Measurements from ENCODE around the gene TTLL3.
A peak's percentile ranks its signal among the peaks of the same experiment; 100 is the strongest.

Gene TTLL3

GRCh38 chr3:9810433-9810770, 340 bp downstream of the TTLL3 start:
- H3K9me3 ChIP-seq (ENCODE audit: control insufficient read depth, low read depth, low read length): no peaks in the 10 kb centered on the region
- H3K36me3 ChIP-seq (ENCODE audit: control insufficient read depth, low read depth, low read length): peaks cover 7% of the 10 kb centered on the region
- H3K27me3 ChIP-seq (ENCODE audit: control insufficient read depth, insufficient read depth, low read length): peaks cover 13% of the 10 kb centered on the region
- H3K27ac ChIP-seq (ENCODE audit: low read length): no peak overlapping the region
- H3K4me1 ChIP-seq (ENCODE audit: control insufficient read depth, low read depth, low read length): peaks cover 9% of the 10 kb centered on the region
- H3K4me3 ChIP-seq (ENCODE audit: low read length): peak overlapping the region; percentile 71
- H3K9ac ChIP-seq (ENCODE audit: low read length): peak overlapping the region; percentile 36

DNA sequence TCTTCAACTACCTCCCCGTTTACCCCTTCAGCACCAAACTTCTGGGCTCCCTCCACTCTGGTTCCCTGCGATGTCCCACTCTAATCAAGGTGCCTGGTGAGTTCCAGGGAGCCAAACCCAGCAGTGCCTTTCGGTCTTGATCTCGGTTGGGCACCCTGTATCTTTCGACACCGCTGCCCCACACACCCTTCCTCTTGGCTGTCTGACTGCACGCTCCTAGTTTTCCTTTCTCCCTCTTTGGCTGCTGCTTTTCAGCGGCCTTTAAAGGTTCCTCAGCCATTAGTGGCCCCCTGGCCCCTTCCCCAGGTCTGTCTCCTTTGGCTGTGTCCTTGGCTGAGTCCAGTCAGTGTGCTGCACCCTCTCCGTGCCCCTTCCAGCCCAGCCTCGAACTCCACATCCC, 784 bp downstream of the TTLL3 start:
- no peak overlapping the region for H3K27ac ChIP-seq (ENCODE audit: low read length)
- H3K27me3 ChIP-seq (ENCODE audit: control insufficient read depth, insufficient read depth, low read length): peaks cover 13% of the 10 kb centered on the region
- H3K9me3 ChIP-seq (ENCODE audit: control insufficient read depth, low read depth, low read length): no peaks in the 10 kb centered on the region
- H3K9ac ChIP-seq (ENCODE audit: low read length): no peak overlapping the region
- H3K36me3 ChIP-seq (ENCODE audit: control insufficient read depth, low read depth, low read length): peaks cover 2% of the 10 kb centered on the region
- peaks cover 9% of the 10 kb centered on the region for H3K4me1 ChIP-seq (ENCODE audit: control insufficient read depth, low read depth, low read length)
- peak overlapping the region; percentile 71 for H3K4me3 ChIP-seq (ENCODE audit: low read length)

DNA sequence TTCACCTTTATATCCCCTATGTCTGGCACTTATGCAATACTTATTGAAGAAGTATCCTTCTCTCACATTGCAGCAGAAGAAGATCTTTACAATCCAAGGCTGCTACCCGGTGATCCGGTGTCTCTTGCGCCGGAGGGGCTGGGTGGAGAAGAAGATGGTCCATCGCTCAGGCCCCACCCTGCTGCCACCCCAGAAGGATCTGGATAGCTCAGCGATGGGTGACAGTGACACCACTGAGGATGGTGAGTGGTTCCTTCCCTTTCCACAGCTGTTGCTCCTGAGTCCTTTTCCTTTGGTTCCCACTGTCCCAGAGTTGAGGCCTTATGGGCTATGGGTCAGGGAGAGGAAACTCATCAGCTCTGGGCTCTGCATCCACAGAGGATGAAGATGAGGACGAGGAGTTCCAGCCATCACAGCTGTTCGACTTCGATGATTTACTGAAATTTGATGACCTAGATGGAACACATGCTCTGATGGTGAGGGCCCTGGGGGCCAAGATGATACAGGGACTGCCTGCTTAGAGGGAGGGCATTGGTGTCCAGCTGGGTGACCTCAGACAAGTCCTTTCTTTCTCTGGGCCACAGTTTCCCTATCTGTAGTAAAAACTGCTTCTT, 2.9 kb downstream of the TTLL3 start:
- Histone ChIP-seq H3K36me3 (ENCODE audit: control insufficient read depth, low read depth, low read length) (no peaks in the 10 kb centered on the region), H3K9ac (ENCODE audit: low read length) (no peak overlapping the region)

GRCh38 chr3:9815986-9816385, 5.9 kb downstream of the TTLL3 start:
- H3K4me3 ChIP-seq (ENCODE audit: low read length): no peak overlapping the region
- H3K9me3 ChIP-seq (ENCODE audit: control insufficient read depth, low read depth, low read length): no peaks in the 10 kb centered on the region
- no peaks in the 10 kb centered on the region for H3K36me3 ChIP-seq (ENCODE audit: control insufficient read depth, low read depth, low read length)
- no peaks in the 10 kb centered on the region for H3K4me1 ChIP-seq (ENCODE audit: control insufficient read depth, low read depth, low read length)
- H3K9ac ChIP-seq (ENCODE audit: low read length): no peak overlapping the region
- peaks cover 7% of the 10 kb centered on the region for H3K27me3 ChIP-seq (ENCODE audit: control insufficient read depth, insufficient read depth, low read length)
- H3K27ac ChIP-seq (ENCODE audit: low read length): no peak overlapping the region

More for the DNA sequence above, 2.9 kb downstream of the TTLL3 start:
- Histone ChIP-seq H3K27ac (ENCODE audit: low read length) (no peak overlapping the region), H3K9me3 (ENCODE audit: control insufficient read depth, low read depth, low read length) (no peaks in the 10 kb centered on the region), H3K4me3 (ENCODE audit: low read length) (no peak overlapping the region), H3K4me1 (ENCODE audit: control insufficient read depth, low read depth, low read length) (peaks cover 9% of the 10 kb centered on the region), H3K27me3 (ENCODE audit: control insufficient read depth, insufficient read depth, low read length) (peaks cover 13% of the 10 kb centered on the region)

DNA sequence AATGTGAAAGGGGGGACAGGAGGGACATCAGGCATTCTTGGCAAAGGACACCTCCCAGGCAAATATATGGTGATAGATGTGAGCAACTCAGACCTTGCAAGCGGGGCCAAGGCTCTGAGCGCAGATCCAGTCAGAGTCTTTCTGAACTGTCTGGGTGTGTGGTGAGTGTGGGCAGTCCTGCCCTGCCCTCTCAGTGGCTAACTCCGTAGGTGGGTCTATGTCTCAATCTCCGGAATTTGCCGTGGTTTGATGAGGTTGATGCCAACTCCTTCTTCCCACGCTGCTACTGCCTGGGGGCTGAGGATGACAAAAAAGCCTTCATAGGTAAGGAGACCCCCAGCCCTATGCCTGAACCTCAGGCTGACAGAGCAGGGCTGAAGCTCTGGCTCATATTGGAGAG, 7.4 kb downstream of the TTLL3 start:
- no peak overlapping the region for H3K9ac ChIP-seq (ENCODE audit: low read length)
- no peaks in the 10 kb centered on the region for H3K27me3 ChIP-seq (ENCODE audit: control insufficient read depth, insufficient read depth, low read length)
- H3K4me1 ChIP-seq (ENCODE audit: control insufficient read depth, low read depth, low read length): no peaks in the 10 kb centered on the region
- H3K4me3 ChIP-seq (ENCODE audit: low read length): no peak overlapping the region
- H3K9me3 ChIP-seq (ENCODE audit: control insufficient read depth, low read depth, low read length): no peaks in the 10 kb centered on the region
- H3K27ac ChIP-seq (ENCODE audit: low read length): no peak overlapping the region
- no peaks in the 10 kb centered on the region for H3K36me3 ChIP-seq (ENCODE audit: control insufficient read depth, low read depth, low read length)

GRCh38 chr3:9818666-9819335, 8.7 kb downstream of the TTLL3 start:
- no peaks in the 10 kb centered on the region for H3K36me3 ChIP-seq (ENCODE audit: control insufficient read depth, low read depth, low read length)
- H3K9ac ChIP-seq (ENCODE audit: low read length): no peak overlapping the region
- H3K27ac ChIP-seq (ENCODE audit: low read length): no peak overlapping the region
- H3K4me1 ChIP-seq (ENCODE audit: control insufficient read depth, low read depth, low read length): no peaks in the 10 kb centered on the region
- no peaks in the 10 kb centered on the region for H3K27me3 ChIP-seq (ENCODE audit: control insufficient read depth, insufficient read depth, low read length)
- H3K9me3 ChIP-seq (ENCODE audit: control insufficient read depth, low read depth, low read length): no peaks in the 10 kb centered on the region
- H3K4me3 ChIP-seq (ENCODE audit: low read length): no peak overlapping the region

GRCh38 chr3:9820543-9820942, 10.5 kb downstream of the TTLL3 start:
- no peaks in the 10 kb centered on the region for H3K36me3 ChIP-seq (ENCODE audit: control insufficient read depth, low read depth, low read length)
- H3K4me1 ChIP-seq (ENCODE audit: control insufficient read depth, low read depth, low read length): no peaks in the 10 kb centered on the region

GRCh38 chr3:9820946-9821345, 10.9 kb downstream of the TTLL3 start:
- Histone ChIP-seq H3K27ac (ENCODE audit: low read length) (no peak overlapping the region), H3K9ac (ENCODE audit: low read length) (no peak overlapping the region), H3K36me3 (ENCODE audit: control insufficient read depth, low read depth, low read length) (no peaks in the 10 kb centered on the region), H3K4me1 (ENCODE audit: control insufficient read depth, low read depth, low read length) (no peaks in the 10 kb centered on the region), H3K9me3 (ENCODE audit: control insufficient read depth, low read depth, low read length) (no peaks in the 10 kb centered on the region), H3K4me3 (ENCODE audit: low read length) (no peak overlapping the region), H3K27me3 (ENCODE audit: control insufficient read depth, insufficient read depth, low read length) (no peaks in the 10 kb centered on the region)

More at GRCh38 chr3:9820543-9820942, 10.5 kb downstream of the TTLL3 start:
- no peak overlapping the region for H3K27ac ChIP-seq (ENCODE audit: low read length)
- no peak overlapping the region for H3K4me3 ChIP-seq (ENCODE audit: low read length)
- H3K27me3 ChIP-seq (ENCODE audit: control insufficient read depth, insufficient read depth, low read length): no peaks in the 10 kb centered on the region
- no peak overlapping the region for H3K9ac ChIP-seq (ENCODE audit: low read length)
- no peaks in the 10 kb centered on the region for H3K9me3 ChIP-seq (ENCODE audit: control insufficient read depth, low read depth, low read length)

- no peaks in the 10 kb centered on the region for H3K27me3 ChIP-seq (ENCODE audit: control insufficient read depth, insufficient read depth, low read length)
These were observed 15.5 kb downstream of the TTLL3 start for GRCh38 chr3:9825451-9826040.

DNA sequence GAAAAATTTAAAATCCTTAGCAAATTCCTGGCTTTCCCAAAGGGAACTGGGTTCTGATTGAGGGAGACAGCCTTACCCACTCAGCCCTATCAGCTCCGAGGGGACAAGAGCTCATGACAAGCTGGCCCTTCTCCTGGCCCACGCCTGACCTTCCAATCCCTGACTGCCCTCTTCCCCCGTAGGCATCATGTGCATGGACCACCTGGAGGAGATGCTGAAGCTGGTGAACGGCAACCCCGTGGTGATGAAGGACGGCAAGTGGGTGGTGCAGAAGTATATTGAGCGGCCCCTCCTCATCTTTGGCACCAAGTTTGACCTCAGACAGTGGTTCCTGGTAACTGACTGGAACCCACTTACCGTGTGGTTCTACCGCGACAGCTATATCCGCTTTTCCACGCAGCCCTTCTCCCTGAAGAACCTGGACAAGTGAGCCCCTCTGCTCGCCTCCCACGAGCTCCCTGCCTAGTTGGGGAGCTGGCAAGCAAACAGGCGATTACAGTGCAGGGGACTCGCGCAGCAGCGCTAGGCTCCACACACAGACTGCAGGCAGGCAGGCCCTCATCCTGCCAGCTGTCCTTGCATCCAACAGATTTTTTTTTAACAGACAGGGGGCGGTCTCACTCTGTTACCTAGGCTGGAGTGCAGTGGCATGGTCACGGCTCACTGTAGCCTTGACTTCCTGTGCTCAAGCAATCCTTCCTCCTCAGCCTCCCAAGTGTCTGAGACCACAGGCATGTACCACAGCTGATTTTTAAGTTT, 16.9 kb downstream of the TTLL3 start:
- Histone ChIP-seq H3K4me3 (ENCODE audit: low read length) (no peak overlapping the region), H3K9ac (ENCODE audit: low read length) (no peak overlapping the region), H3K36me3 (ENCODE audit: control insufficient read depth, low read depth, low read length) (no peaks in the 10 kb centered on the region), H3K9me3 (ENCODE audit: control insufficient read depth, low read depth, low read length) (no peaks in the 10 kb centered on the region), H3K4me1 (ENCODE audit: control insufficient read depth, low read depth, low read length) (no peaks in the 10 kb centered on the region), H3K27ac (ENCODE audit: low read length) (no peak overlapping the region), H3K27me3 (ENCODE audit: control insufficient read depth, insufficient read depth, low read length) (no peaks in the 10 kb centered on the region)

More at GRCh38 chr3:9825451-9826040, 15.5 kb downstream of the TTLL3 start:
- no peaks in the 10 kb centered on the region for H3K36me3 ChIP-seq (ENCODE audit: control insufficient read depth, low read depth, low read length)
- H3K4me1 ChIP-seq (ENCODE audit: control insufficient read depth, low read depth, low read length): no peaks in the 10 kb centered on the region
- H3K9me3 ChIP-seq (ENCODE audit: control insufficient read depth, low read depth, low read length): no peaks in the 10 kb centered on the region
- no peak overlapping the region for H3K9ac ChIP-seq (ENCODE audit: low read length)
- H3K27ac ChIP-seq (ENCODE audit: low read length): no peak overlapping the region
- no peak overlapping the region for H3K4me3 ChIP-seq (ENCODE audit: low read length)

GRCh38 chr3:9828801-9829755, 19.0 kb downstream of the TTLL3 start:
- H3K4me3 ChIP-seq (ENCODE audit: low read length): no peak overlapping the region
- H3K36me3 ChIP-seq (ENCODE audit: control insufficient read depth, low read depth, low read length): no peaks in the 10 kb centered on the region
- H3K27ac ChIP-seq (ENCODE audit: low read length): no peak overlapping the region
- H3K9ac ChIP-seq (ENCODE audit: low read length): no peak overlapping the region
- no peaks in the 10 kb centered on the region for H3K9me3 ChIP-seq (ENCODE audit: control insufficient read depth, low read depth, low read length)
- no peaks in the 10 kb centered on the region for H3K4me1 ChIP-seq (ENCODE audit: control insufficient read depth, low read depth, low read length)
- H3K27me3 ChIP-seq (ENCODE audit: control insufficient read depth, insufficient read depth, low read length): no peaks in the 10 kb centered on the region

Data from iPS-18a (cell line).